ENCODE data around the gene SRGN. TPM values are rescaled to one million over a fixed set of nuclear protein-coding genes. Genes with fewer than 3 reads are reported as not detected.

Gene SRGN
- total and polyA plus RNA-seq, 2 of the 8 experiments (the other 6 are each of a cell fraction or from before 2014, with no cell fraction given) = 0.06 TPM; not detected in 1

DNA sequence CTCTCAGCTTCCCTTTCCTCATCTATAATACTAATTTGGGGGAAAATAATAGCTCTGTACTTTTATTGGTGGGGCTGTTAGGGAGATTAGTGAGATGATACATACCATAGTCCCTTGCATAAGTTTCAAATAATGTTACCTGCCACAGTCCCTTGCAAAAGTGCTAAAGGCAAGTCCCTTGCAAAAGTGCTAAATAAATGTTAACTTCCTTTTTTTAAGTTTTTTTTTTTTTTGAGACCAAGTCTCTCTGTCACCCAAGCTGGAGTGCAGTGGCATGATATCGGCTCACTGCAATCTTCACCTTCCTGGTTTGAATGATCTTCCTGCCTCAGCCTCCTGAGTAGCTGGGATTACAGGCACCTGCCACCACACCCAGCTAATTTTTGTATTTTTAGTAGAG lies 43.4 kb upstream of the SRGN start:
- H3K4me2 ChIP-seq (ENCODE audit: insufficient read depth in 1 of 2, low read depth in 2 of 2, low read length in 2 of 2) = no peak overlapping the region
- POLR2A ChIA-PET (ENCODE audit: partially characterized antibody) = interaction anchor here (0.8 kb wide), 1 partner anchor 24 kb away, joined by 3 read pairs; no protein-coding TSS in a partner anchor

More for the DNA sequence above, 43.4 kb upstream of the SRGN start:
- Histone ChIP-seq H3K79me1 (ENCODE audit: low read depth, low read length) (no peaks in the 10 kb centered on the region), H3K4me3 (ENCODE audit: extremely low read depth in 1 of 4, insufficient read depth in 2 of 4, low read depth in 3 of 4, low read length in 4 of 4) (no peak overlapping the region), H2BK12ac (ENCODE audit: low read depth, low read length) (no peak overlapping the region), H3K23ac (ENCODE audit: insufficient read length) (no peak overlapping the region), H3K56ac (replicated peaks; ENCODE audit: insufficient read length, low read depth, low read length) (no peak overlapping the region), H3K27ac (ENCODE audit: low read depth, low read length) (no peak overlapping the region), H4K20me1 (replicated peaks in 1 of 2; ENCODE audit: control insufficient read depth in 1 of 2, insufficient read depth in 2 of 2, low read length in 2 of 2) (peaks cover 0 to 1% of the 10 kb centered on the region in 2 experiments), H4K91ac (replicated peaks; ENCODE audit: insufficient read length, low read length) (no peak overlapping the region), H2BK20ac (ENCODE audit: low read length) (no peak overlapping the region), H2AFZ (ENCODE audit: low read length) (peak overlapping the region; percentile 97; the same call in 1 of the 2 replicates), H2AK5ac (ENCODE audit: low read depth, low read length) (no peak overlapping the region), H3K4ac (replicated peaks; ENCODE audit: insufficient read length, low read depth, low read length) (no peak overlapping the region), H3K14ac (ENCODE audit: insufficient read length) (no peak overlapping the region), H3K4me1 (replicated peaks in 1 of 4; ENCODE audit: control insufficient read depth in 3 of 4, insufficient read depth in 4 of 4, low read length in 3 of 4) (no peaks in the 10 kb centered on the region), H2BK120ac (replicated peaks; ENCODE audit: low read depth, low read length) (no peak overlapping the region), H2BK5ac (ENCODE audit: low read depth, low read length) (no peak overlapping the region), H3K27me3 (replicated peaks in 1 of 4; ENCODE audit: control insufficient read depth in 3 of 4, extremely low read depth in 1 of 4, insufficient read depth in 3 of 4, low read length in 3 of 4) (no peaks in the 10 kb centered on the region), H3K23me2 (ENCODE audit: low read depth, low read length) (no peaks in the 10 kb centered on the region; the same call in 1 of the 2 replicates), H3K9me3 (ENCODE audit: insufficient read depth in 2 of 2, low read depth in 1 of 2, low read length in 1 of 2) (no peaks in the 10 kb centered on the region), H3K18ac (ENCODE audit: extremely low read depth, low read length) (no peak overlapping the region), H3K36me3 (ENCODE audit: control insufficient read depth in 2 of 4, insufficient read depth in 4 of 4, low read length in 3 of 4) (no peaks in the 10 kb centered on the region), H3K9ac (replicated peaks in 1 of 4; ENCODE audit: extremely low read depth in 1 of 4, low read depth in 3 of 4, low read length in 3 of 4) (no peak overlapping the region), H4K5ac (ENCODE audit: insufficient read length, low read depth, low read length) (no peak overlapping the region), H4K8ac (ENCODE audit: extremely low read depth, insufficient read depth, low read length) (no peak overlapping the region), H3K79me2 (ENCODE audit: control insufficient read depth in 1 of 2, insufficient read depth in 2 of 2, low read length in 2 of 2) (no peaks in the 10 kb centered on the region), H2BK15ac (ENCODE audit: low read length) (no peak overlapping the region)
- CTCF ChIA-PET (ENCODE audit: partially characterized antibody) = interaction anchor here (0.8 to 1.6 kb wide), 3 partner anchors 20 to 48 kb away, joined by 3 to 7 read pairs (median 3); no protein-coding TSS in a partner anchor
- FAIRE-seq (no peak), DNase-seq (ENCODE audit: low read depth in 1 of 2, low spot score in 2 of 2) (no peak)
- 80% methylated on average over 1 of the region's 1 CpG; no CpG with 5 or more reads in 1 of the 2 experiments for WGBS, 2 experiments (ENCODE audit: extremely low coverage in 1 of 2, insufficient coverage in 1 of 2, insufficient read length in 1 of 2, insufficient replicate concordance in 2 of 2, low coverage in 1 of 2, low lambda C conversion rate in 2 of 2, missing lambda C conversion rate in 1 of 2)
- TF ChIP-seq CTBP2 (IDR thresholded peaks at IDR 0.05; ENCODE audit: borderline replicate concordance, insufficient read depth, insufficient read length, low read length) = no peak
- no peak for TF ChIP-seq CHD1 (IDR thresholded peaks at IDR 0.05; ENCODE audit: low read depth, low read length)
- no peak for TF ChIP-seq RBBP5 (IDR thresholded peaks at IDR 0.05; ENCODE audit: borderline replicate concordance, low read depth, low read length)
- TF ChIP-seq SP4 (IDR thresholded peaks at IDR 0.05; ENCODE audit: low read length) = no peak
- TF ChIP-seq NRF1 (IDR thresholded peaks at IDR 0.05; ENCODE audit: low read depth, low read length) = no peak
- no peak for TF ChIP-seq CHD2 (IDR thresholded peaks at IDR 0.05; ENCODE audit: low read length)
- TF ChIP-seq GTF2F1 (IDR thresholded peaks at IDR 0.05; ENCODE audit: borderline replicate concordance, low read depth, low read length) = no peak
- no peak for TF ChIP-seq PHF8 (conservative IDR thresholded peaks at IDR 0.05; ENCODE audit: low read depth, low read length)
- TF ChIP-seq SRF (IDR thresholded peaks at IDR 0.05; ENCODE audit: low read depth, low read length) = no peak
- no peak for TF ChIP-seq EGR1 (IDR thresholded peaks at IDR 0.05; ENCODE audit: borderline replicate concordance, low read depth, low read length)
- TF ChIP-seq CREB1 (IDR thresholded peaks at IDR 0.05) = no peak
- no peak for TF ChIP-seq SUZ12 (IDR thresholded peaks at IDR 0.05; ENCODE audit: low read length)
- TF ChIP-seq YY1 (IDR thresholded peaks at IDR 0.05; ENCODE audit: low read depth, low read length) = no peak
- TF ChIP-seq FOSL1 (IDR thresholded peaks at IDR 0.05; ENCODE audit: insufficient read depth, low read depth, low read length) = no peak
